ENCODE data around the gene ST6GALNAC6.
A peak's percentile ranks its signal among the peaks of the same experiment; 100 is the strongest.

DNA sequence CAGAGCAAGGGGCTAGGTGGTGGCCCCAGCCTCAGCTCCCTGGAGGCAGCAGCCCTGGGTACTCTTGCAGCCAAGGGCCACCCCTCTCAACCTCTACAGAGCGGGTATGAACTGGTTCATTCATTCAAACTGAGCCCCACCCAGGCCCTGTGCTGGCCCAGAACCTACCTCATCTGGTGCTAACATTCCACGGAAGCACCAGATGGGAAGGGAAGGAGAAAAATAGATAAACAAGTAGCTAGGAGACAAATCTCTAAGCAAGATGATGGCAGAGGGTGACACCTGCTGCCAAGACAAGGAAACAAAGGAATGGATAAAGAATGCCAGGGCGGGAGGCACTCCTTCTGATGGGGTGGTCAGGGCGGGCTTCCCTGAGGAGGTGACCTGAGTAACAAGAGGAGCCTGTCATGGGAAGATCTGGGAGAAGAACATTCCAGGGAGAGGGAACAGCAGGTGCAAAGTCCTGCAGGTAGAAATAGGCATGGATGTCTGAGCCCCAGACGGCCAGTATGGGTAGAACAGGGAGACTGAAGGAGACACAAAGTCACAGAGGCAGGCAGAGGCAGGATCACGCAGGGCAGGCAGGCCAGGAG is 11.3 kb upstream of the ST6GALNAC6 start:
- TF ChIP-seq POLR2A (IDR thresholded peaks at IDR 0.05; ENCODE audit: borderline replicate concordance, extremely low read depth, insufficient read depth, insufficient read length), result no peak
- TF ChIP-seq, protein P1, sequence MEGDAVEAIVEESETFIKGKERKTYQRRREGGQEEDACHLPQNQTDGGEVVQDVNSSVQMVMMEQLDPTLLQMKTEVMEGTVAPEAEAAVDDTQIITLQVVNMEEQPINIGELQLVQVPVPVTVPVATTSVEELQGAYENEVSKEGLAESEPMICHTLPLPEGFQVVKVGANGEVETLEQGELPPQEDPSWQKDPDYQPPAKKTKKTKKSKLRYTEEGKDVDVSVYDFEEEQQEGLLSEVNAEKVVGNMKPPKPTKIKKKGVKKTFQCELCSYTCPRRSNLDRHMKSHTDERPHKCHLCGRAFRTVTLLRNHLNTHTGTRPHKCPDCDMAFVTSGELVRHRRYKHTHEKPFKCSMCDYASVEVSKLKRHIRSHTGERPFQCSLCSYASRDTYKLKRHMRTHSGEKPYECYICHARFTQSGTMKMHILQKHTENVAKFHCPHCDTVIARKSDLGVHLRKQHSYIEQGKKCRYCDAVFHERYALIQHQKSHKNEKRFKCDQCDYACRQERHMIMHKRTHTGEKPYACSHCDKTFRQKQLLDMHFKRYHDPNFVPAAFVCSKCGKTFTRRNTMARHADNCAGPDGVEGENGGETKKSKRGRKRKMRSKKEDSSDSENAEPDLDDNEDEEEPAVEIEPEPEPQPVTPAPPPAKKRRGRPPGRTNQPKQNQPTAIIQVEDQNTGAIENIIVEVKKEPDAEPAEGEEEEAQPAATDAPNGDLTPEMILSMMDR (IDR thresholded peaks at IDR 0.05 in 2 of 3, conservative IDR thresholded peaks at IDR 0.05 in 1 of 3; ENCODE audit: borderline replicate concordance in 1 of 3, insufficient read depth in 1 of 3, low read depth in 2 of 3, low read length in 2 of 3), result 0 out of 6 replicates have a peak, but pooled peaks of 2 of the 3 experiments have one; percentile 17 to 18
- no peak for TF ChIP-seq ZNF274 (IDR thresholded peaks at IDR 0.05; ENCODE audit: low read depth, low read length)
- no peak for TF ChIP-seq RAD21 (IDR thresholded peaks at IDR 0.05; ENCODE audit: low read depth)
- TF ChIP-seq EZH2 (IDR thresholded peaks at IDR 0.05), result no peak
- TF ChIP-seq POLR2AphosphoS5 (IDR thresholded peaks at IDR 0.05; ENCODE audit: low read depth, low read length), result no peak
- TF ChIP-seq, protein P2, sequence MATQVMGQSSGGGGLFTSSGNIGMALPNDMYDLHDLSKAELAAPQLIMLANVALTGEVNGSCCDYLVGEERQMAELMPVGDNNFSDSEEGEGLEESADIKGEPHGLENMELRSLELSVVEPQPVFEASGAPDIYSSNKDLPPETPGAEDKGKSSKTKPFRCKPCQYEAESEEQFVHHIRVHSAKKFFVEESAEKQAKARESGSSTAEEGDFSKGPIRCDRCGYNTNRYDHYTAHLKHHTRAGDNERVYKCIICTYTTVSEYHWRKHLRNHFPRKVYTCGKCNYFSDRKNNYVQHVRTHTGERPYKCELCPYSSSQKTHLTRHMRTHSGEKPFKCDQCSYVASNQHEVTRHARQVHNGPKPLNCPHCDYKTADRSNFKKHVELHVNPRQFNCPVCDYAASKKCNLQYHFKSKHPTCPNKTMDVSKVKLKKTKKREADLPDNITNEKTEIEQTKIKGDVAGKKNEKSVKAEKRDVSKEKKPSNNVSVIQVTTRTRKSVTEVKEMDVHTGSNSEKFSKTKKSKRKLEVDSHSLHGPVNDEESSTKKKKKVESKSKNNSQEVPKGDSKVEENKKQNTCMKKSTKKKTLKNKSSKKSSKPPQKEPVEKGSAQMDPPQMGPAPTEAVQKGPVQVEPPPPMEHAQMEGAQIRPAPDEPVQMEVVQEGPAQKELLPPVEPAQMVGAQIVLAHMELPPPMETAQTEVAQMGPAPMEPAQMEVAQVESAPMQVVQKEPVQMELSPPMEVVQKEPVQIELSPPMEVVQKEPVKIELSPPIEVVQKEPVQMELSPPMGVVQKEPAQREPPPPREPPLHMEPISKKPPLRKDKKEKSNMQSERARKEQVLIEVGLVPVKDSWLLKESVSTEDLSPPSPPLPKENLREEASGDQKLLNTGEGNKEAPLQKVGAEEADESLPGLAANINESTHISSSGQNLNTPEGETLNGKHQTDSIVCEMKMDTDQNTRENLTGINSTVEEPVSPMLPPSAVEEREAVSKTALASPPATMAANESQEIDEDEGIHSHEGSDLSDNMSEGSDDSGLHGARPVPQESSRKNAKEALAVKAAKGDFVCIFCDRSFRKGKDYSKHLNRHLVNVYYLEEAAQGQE (IDR thresholded peaks at IDR 0.05; ENCODE audit: low read depth), result no peak
- no peak for TF ChIP-seq EGR1 (IDR thresholded peaks at IDR 0.05; ENCODE audit: low read depth)
- TF ChIP-seq YY1 (IDR thresholded peaks at IDR 0.05; ENCODE audit: extremely low read depth, insufficient replicate concordance, low read depth, low read length), result no peak
- no peak for TF ChIP-seq ELF1 (IDR thresholded peaks at IDR 0.05; ENCODE audit: borderline replicate concordance, low read depth)
- TF ChIP-seq JUND (IDR thresholded peaks at IDR 0.05), result no peak
